LNCAP (cell line): ENCODE data around the gene ECD.

Experiments used
- CTCF ChIP-seq: fragments of 450-650 bp; IDR thresholded peaks from 2 replicates; pipeline ENCODE4 v1.5.1; 2017; ENCODE audit warnings: mild to moderate bottlenecking

Gene ECD

GRCh38 chr10:73095481-73096021 lies 72.3 kb downstream of the ECD start:
- TF ChIP-seq CTCF: no peak

- no peak for TF ChIP-seq CTCF
Measured at GRCh38 chr10:73094986-73095480, 72.8 kb downstream of the ECD start.

- TF ChIP-seq CTCF: no peak
Measured at GRCh38 chr10:73093922-73094850, 73.6 kb downstream of the ECD start.

GRCh38 chr10:73092830-73093229 lies 75.0 kb downstream of the ECD start:
- TF ChIP-seq CTCF: no peak

GRCh38 chr10:73088304-73088703 lies 79.5 kb downstream of the ECD start:
- no peak for TF ChIP-seq CTCF

GRCh38 chr10:73086816-73087215 lies 81.0 kb downstream of the ECD start:
- no peak for TF ChIP-seq CTCF

GRCh38 chr10:73084209-73084608 lies 83.6 kb downstream of the ECD start:
- no peak for TF ChIP-seq CTCF
